Suppressor macrophage (primary cell): ENCODE data around the gene ETFDH.
"Not testable (repeated sequence)": the region's sequence is repeated elsewhere in the genome, so short reads cannot be mapped to it uniquely, and the experiment has no call there.

Source experiments
- DNase-seq, 4 experiments: peaks; one replicate each; pipeline ENCODE4 v3.0.0-alpha.2; 2020 to 2022

ETFDH gene

DNA sequence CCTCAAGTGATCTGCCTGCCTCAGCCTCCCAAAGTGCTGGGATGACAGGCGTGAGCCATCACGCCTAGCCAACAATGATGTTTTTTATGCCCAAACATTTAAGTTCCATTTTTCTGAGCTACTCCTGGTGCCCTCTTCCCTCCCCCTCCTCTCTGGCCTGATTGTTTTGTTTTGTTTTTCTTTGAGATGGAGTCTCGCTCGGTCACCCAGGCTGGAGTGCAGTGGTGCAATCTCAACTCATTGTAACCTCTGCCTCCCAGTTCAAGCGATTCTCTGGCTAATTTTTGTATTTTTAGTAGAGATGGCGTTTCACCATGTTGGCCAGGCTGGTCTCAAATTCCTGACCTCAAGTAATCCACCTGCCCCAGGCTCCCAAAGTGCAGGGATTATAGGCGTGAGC, 83.7 kb downstream of the ETFDH start:
- not testable (repeated sequence) for DNase-seq

DNA sequence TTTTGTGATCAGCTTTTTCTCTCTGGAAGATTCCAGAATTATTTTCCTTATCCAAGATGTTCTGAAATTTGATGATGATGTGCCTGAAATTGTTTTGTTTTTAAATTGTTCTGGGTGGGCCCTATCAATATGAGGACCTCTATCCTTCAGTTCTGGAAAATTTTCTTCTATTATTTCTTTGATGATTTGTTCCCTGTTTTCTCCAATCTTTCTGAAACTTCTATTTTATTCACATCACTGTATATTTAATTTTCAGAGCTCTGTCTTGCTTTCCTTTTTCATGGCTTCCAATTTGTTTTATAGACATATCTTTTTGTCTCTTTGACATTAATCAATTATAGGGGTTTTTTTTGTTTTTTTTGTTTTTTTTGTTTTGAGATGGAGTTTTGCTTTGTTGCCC, 84.5 kb downstream of the ETFDH start:
- DNase-seq, result no peak

DNA sequence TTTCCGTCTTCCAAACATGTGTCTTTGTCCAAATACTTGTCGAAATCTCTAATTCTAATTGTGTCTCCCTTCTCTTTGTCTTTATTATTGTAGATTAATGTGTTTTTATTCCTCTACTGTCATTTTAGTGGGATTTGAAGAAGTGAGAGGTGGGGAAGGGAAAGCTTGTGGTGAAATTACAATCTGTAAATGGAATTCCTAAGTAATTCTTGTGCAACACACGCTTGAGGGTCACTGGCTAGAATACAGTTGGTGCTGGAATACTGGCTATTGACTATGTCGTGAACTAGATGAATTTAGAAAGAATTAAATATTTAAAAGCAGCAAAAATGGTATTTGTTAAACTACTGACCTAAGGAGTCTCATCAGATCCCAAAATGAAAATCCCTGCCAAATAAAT, 86.0 kb downstream of the ETFDH start:
- no peak for DNase-seq

- no peak for DNase-seq
These were observed 86.6 kb downstream of the ETFDH start for GRCh38 chr4:158758703-158759102.
